Prostate gland (tissue), 2 donors: ENCODE results near the gene PPP1R37. TPM values are rescaled to one million over a fixed set of nuclear protein-coding genes. Genes with fewer than 3 reads are reported as not detected.

ENCODE experiments used
- DNase-seq: peaks from one replicate; pipeline ENCODE4 v3.0.0-alpha.2; 2019; ENCODE audit warnings: low spot score
- H3K27ac ChIP-seq, 2 donors: fragments of 200-600 bp; sonication (generic); 2 replicates each; pipeline ENCODE4 v1.5.1; 2017 to 2019
- H3K27me3 ChIP-seq: fragments of 200-600 bp; sonication (generic); replicated peaks from 2 replicates; pipeline ENCODE4 v1.5.1; 2019; ENCODE audit not compliant: insufficient read depth
- H3K36me3 ChIP-seq, 2 donors: fragments of 200-600 bp; sonication (generic); 1 replicate in 1 of 2; 2 replicates in 1 of 2; pipeline versions ENCODE4 v1.5.1 to v1.8.1; 2017 to 2019
- H3K4me1 ChIP-seq: fragments of 200-600 bp; sonication (generic); replicated peaks from 2 replicates; pipeline ENCODE4 v1.5.1; 2019
- H3K4me3 ChIP-seq, 2 donors: fragments of 200-600 bp; sonication (generic); 2 replicates each; pipeline ENCODE4 v1.5.1; 2017 to 2019
- H3K9me3 ChIP-seq: fragments of 200-600 bp; sonication (generic); 2 replicates; pipeline ENCODE4 v1.5.1; 2017
- CTCF ChIP-seq, 4 experiments: fragments of 200-600 bp in 2 of 4; fragments of 450-650 bp in 2 of 4; sonication (generic) in 2 of 4; IDR thresholded peaks; 1 replicate in 3 of 4; 2 replicates in 1 of 4; pipeline ENCODE4 v1.5.1; 2016 to 2019; ENCODE audit warnings: antibody characterized with exemption in 4 of 4, mild to moderate bottlenecking in 2 of 4, moderate library complexity in 2 of 4
- POLR2A ChIP-seq: fragments of 450-650 bp; IDR thresholded peaks from one replicate; pipeline ENCODE4 v1.6.1; 2016; ENCODE audit warnings: antibody characterized with exemption, mild to moderate bottlenecking
- POLR2AphosphoS5 ChIP-seq: sonication (generic); formaldehyde crosslinking; IDR thresholded peaks from one replicate; pipeline ENCODE4 v1.6.1; 2017; ENCODE audit warnings: antibody characterized with exemption
- WGBS: methylation state at CpG from one replicate; pipeline ENCODE4 v1.1.5; 2018; 5-methylcytosine and 5-hydroxymethylcytosine counted together
- intact Hi-C: fragments of 100-400 bp; cut with DNase I; formaldehyde crosslinking; loops from one replicate; pipeline ENCODE4 v1.14.2; 2022
- total RNA-seq, 2 donors: library from RNA; depleted of rRNA; stranded (reverse); fragments of >200 nt; gene quantifications; one replicate each; pipeline ENCODE4 v1.1.0, GENCODE V29; 2016

The PPP1R37 gene
- total RNA-seq, 2 donors from 2014 or later: 50.1 to 90.3 TPM

- DNase-seq: no peak
- Histone ChIP-seq H3K27ac (no peak overlapping the region), H3K9me3 (no peaks in the 10 kb centered on the region), H3K36me3 (no peaks in the 10 kb centered on the region), H3K27me3 (no peaks in the 10 kb centered on the region), H3K4me1 (no peaks in the 10 kb centered on the region), H3K4me3 (no peak overlapping the region)
- intact Hi-C loops: no loop called here
- TF ChIP-seq POLR2AphosphoS5 (no peak), CTCF (IDR thresholded peaks at IDR 0.05) (no peak), POLR2A (no peak)
- WGBS: 96% methylated on average over 8 of the region's 8 CpGs
These were observed 40.7 kb downstream of the PPP1R37 start for GRCh38 chr19:45133661-45134060.

- DNase-seq: no peak
- TF ChIP-seq POLR2AphosphoS5 (no peak), CTCF (IDR thresholded peaks at IDR 0.05) (no peak), POLR2A (no peak)
- no peaks in the 10 kb centered on the region for H3K36me3 ChIP-seq
- H3K9me3 ChIP-seq: no peaks in the 10 kb centered on the region
- 94% methylated on average over 21 of the region's 21 CpGs for WGBS
- H3K4me1 ChIP-seq: no peaks in the 10 kb centered on the region
- H3K27me3 ChIP-seq: no peaks in the 10 kb centered on the region
- intact Hi-C loops: no loop called here
- no peak overlapping the region for H3K4me3 ChIP-seq
- H3K27ac ChIP-seq: no peak overlapping the region
These were observed 42.4 kb downstream of the PPP1R37 start for GRCh38 chr19:45135176-45135885.

- 75% methylated on average over 12 of the region's 12 CpGs for WGBS
- TF ChIP-seq POLR2A: no peak
- TF ChIP-seq CTCF (IDR thresholded peaks at IDR 0.05): no peak
- no peak for TF ChIP-seq POLR2AphosphoS5
- Histone ChIP-seq H3K27ac (no peak overlapping the region), H3K4me3 (no peak overlapping the region), H3K4me1 (no peaks in the 10 kb centered on the region), H3K9me3 (no peaks in the 10 kb centered on the region), H3K27me3 (no peaks in the 10 kb centered on the region), H3K36me3 (no peaks in the 10 kb centered on the region)
- intact Hi-C loops: no loop called here
- no peak for DNase-seq
These were observed 43.7 kb downstream of the PPP1R37 start for GRCh38 chr19:45136507-45137178.

- Histone ChIP-seq H3K4me3 (no peak overlapping the region), H3K27ac (no peak overlapping the region), H3K4me1 (no peaks in the 10 kb centered on the region), H3K36me3 (peaks cover 0 to 4% of the 10 kb centered on the region in 2 donors), H3K27me3 (no peaks in the 10 kb centered on the region), H3K9me3 (no peaks in the 10 kb centered on the region)
- intact Hi-C loops: no loop called here
- TF ChIP-seq POLR2AphosphoS5 (no peak), POLR2A (no peak), CTCF (IDR thresholded peaks at IDR 0.05) (no peak)
- DNase-seq: no peak
- 67% methylated on average over 17 of the region's 17 CpGs for WGBS
These were observed 44.3 kb downstream of the PPP1R37 start for GRCh38 chr19:45137179-45137761.
